Mucosa of descending colon (tissue), 3 donors: Measurements from ENCODE around the gene ADCY7. TPM values are rescaled to one million over a fixed set of nuclear protein-coding genes. Genes with fewer than 3 reads are reported as not detected.
A peak's percentile ranks its signal among the peaks of the same experiment; 100 is the strongest.

ENCODE experiments used
- ATAC-seq: fragments of 200-7000 bp; cut with Tn5 transposase; one replicate; pipeline ENCODE4 v1.9.1; 2020; ENCODE audit warnings: mild to moderate bottlenecking, moderate library complexity
- DNase-seq, 3 donors: peaks; one replicate each; pipeline ENCODE4 v3.0.0-alpha.2; 2020
- H3K36me3 ChIP-seq: fragments of 200-600 bp; one replicate; pipeline ENCODE4 v1.8.0; 2021; ENCODE audit warnings: low read depth, mild to moderate bottlenecking
- H3K4me1 ChIP-seq: fragments of 200-600 bp; one replicate; pipeline ENCODE4 v1.8.0; 2021; ENCODE audit warnings: low read depth, mild to moderate bottlenecking
- H3K4me3 ChIP-seq: fragments of 200-600 bp; one replicate; pipeline ENCODE4 v1.8.0; 2021; ENCODE audit warnings: mild to moderate bottlenecking
- H3K9me3 ChIP-seq: fragments of 200-600 bp; one replicate; pipeline ENCODE4 v1.8.0; 2021; ENCODE audit warnings: mild to moderate bottlenecking
- intact Hi-C, 2 donors: fragments of 100-400 bp; cut with DNase I in 1 of 2; cut with micrococcal nuclease in 1 of 2; formaldehyde crosslinking; loops; one replicate each; pipeline versions ENCODE4 v1.11.0 to v1.11.1; 2022; cut with DNase I, micrococcal nuclease
- total RNA-seq, 3 donors: library from RNA; stranded (reverse); fragmentation: NEBNext Ultra II Directional in 2 of 3; extraction: Animal tissue kit (Norgen Biotek cat#: 25700) in 2 of 3; gene quantifications; one replicate each; pipeline versions ENCODE4 v1.2.1 to v1.2.4, GENCODE V29; 2021 to 2023
- TF ChIP-seq, protein P1 (sequence below): fragments of 200-600 bp; IDR thresholded peaks from one replicate; pipeline ENCODE4 v1.8.0; 2022; ENCODE audit warnings: antibody characterized with exemption, mild to moderate bottlenecking
- donor health status: DM: no; HTN: no; CAD: no; lungs with moderate emphysema.
- donor health status: DM: no; HTN: no; CAD: no.
- donor health status: DM: no; HTN: yes; CAD: no.

The ADCY7 gene
- total RNA-seq, 3 donors from 2014 or later = 12.4 to 25.0 (median 22.7) TPM

DNA sequence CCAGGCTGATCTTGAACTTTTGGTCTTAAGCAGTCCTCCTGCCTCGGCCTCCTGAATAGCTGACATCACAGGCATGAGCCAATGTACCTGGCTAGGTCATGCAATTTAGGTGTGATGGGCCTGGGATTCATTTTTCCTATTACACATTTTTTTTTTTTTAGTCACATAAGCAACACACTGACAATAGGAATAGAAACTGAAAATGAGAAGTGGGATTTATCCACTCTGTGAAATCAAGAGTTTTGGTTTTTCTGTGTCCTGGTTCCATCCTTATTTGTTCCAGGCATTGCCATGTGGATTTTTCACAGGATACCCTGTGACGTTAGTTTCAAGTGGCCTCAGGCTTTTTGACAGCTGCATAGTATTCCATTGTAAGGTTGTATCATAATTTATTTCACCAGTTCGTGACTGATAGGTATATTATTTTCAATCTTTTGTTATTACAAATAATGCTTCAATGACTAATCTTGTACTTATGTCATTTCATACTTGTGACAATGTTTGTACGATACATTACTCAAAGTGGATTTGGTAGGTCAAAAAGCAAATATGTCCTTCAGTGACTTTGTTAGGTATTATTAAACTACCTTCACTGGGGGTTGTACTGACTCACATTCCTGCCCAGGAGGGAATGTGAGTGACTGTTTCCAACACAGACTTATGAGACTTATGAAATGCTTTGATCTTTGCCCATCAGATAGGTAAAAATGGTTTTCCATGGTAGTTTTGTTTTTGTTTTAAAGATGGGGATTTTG is 10.6 kb downstream of the ADCY7 start:
- Histone ChIP-seq H3K9me3 (no peaks in the 10 kb centered on the region), H3K4me3 (no peak overlapping the region), H3K4me1 (peaks cover 21% of the 10 kb centered on the region), H3K36me3 (no peaks in the 10 kb centered on the region)
- DNase-seq = no peak
- ATAC-seq = no peak
- intact Hi-C loops = no loop called here
- TF ChIP-seq, protein P1, sequence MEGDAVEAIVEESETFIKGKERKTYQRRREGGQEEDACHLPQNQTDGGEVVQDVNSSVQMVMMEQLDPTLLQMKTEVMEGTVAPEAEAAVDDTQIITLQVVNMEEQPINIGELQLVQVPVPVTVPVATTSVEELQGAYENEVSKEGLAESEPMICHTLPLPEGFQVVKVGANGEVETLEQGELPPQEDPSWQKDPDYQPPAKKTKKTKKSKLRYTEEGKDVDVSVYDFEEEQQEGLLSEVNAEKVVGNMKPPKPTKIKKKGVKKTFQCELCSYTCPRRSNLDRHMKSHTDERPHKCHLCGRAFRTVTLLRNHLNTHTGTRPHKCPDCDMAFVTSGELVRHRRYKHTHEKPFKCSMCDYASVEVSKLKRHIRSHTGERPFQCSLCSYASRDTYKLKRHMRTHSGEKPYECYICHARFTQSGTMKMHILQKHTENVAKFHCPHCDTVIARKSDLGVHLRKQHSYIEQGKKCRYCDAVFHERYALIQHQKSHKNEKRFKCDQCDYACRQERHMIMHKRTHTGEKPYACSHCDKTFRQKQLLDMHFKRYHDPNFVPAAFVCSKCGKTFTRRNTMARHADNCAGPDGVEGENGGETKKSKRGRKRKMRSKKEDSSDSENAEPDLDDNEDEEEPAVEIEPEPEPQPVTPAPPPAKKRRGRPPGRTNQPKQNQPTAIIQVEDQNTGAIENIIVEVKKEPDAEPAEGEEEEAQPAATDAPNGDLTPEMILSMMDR = no peak

DNA sequence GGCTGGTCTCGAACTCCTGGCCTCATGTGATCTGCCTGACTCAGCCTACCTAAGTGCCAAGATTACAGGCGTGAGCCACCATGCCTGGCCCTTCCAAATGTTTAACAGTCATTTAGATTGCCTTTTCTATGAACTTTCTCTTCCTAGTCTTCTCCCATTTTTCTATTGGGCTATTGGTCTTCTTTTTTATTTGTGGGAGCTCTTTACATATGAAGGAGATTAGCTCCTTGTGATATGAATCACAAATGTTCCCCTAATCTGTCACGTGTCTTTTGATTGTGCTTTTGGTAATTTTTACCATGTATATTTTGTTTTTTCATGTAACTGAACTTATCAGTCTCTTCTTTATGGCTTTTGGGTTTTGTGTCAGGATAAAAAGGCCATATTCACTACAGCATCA is 11.9 kb downstream of the ADCY7 start:
- H3K4me1 ChIP-seq = peaks cover 23% of the 10 kb centered on the region
- no peak for ATAC-seq
- TF ChIP-seq, protein P1 = no peak

DNA sequence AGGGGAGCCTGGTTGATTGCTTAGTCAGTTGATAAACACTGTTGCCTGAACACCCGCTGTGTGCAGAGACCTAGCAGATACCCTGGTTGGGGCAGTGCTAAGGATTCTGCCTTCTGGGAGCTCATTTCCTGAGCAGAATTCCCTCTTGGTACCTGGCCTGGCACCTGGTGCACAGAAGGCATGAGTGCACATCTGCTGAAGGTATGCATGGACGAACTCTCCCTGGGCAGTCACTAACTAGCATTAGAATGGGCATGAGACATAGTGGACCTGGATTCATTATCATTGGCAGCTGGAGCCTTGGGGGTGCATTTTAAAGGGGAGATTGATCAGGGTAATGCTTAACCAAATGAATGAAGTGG is 13.1 kb downstream of the ADCY7 start:
- peak in 2 of 3 donors; percentile 14 to 17 for DNase-seq
- Histone ChIP-seq H3K4me3 (no peak overlapping the region), H3K36me3 (no peaks in the 10 kb centered on the region), H3K9me3 (no peaks in the 10 kb centered on the region), H3K4me1 (peaks cover 29% of the 10 kb centered on the region)
- ATAC-seq = peak; percentile 2
- intact Hi-C loops = no loop called here
- TF ChIP-seq, protein P1 = no peak

More for the DNA sequence above, 11.9 kb downstream of the ADCY7 start:
- no peak for DNase-seq
- Histone ChIP-seq H3K36me3 (no peaks in the 10 kb centered on the region), H3K4me3 (no peak overlapping the region), H3K9me3 (no peaks in the 10 kb centered on the region)
- intact Hi-C loops = no loop called here

DNA sequence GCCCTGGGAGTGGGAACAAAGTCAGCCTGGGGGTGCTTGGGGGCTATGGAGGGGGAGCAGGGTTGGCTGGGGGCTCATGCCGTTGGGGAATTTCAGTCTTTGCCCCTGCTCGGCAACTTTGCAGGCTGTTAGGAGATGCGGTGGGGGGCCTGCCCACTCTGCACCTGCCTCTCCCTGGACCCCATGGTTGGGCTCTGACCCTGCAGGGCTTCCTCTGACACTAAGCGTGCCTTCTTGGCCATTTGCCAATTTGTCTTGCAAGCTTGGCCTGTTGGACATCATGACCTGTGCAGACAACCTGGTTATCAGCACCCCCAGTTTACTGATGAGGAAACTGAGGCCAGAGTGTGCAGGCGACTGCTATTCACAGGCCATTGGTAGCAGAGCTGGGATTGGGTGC is 14.6 kb downstream of the ADCY7 start:
- DNase-seq (peak in 1 of 3 donors; percentile 44), ATAC-seq (no peak)
- intact Hi-C loops = no loop called here
- Histone ChIP-seq H3K9me3 (no peaks in the 10 kb centered on the region), H3K4me1 (peaks cover 29% of the 10 kb centered on the region), H3K36me3 (no peaks in the 10 kb centered on the region), H3K4me3 (no peak overlapping the region)
- TF ChIP-seq, protein P1 = no peak

DNA sequence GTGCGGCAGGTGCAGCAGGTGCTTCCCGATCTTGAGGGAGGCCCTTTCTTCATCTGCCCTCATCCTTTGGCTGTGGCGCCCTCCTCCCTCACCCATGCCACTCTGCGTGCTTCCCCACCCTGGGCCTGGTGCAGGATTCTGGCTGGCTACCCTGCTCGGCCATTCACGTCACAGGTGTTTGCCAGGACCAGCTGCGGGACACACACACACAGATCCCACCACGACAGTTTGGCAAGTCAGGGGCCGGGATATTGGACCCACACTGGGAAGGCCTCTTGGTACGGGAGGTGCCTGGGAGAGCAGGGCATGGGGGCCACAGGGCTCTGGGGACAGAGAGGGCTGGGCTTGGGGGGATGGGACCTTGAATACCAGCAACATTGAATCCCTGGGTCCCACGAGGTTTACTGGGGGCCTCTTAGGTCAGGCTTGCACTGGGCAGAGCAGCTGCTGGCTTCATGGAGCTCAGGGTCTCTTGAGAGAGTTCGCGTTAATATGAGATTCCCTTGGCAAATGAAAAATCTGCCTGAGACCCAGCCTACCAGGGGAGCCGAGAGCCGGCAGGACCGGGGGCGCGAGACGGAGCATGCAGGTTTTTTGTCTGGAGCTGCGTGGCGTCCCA is 15.1 kb downstream of the ADCY7 start:
- DNase-seq (peak in 2 of 3 donors; percentile 43 to 57), ATAC-seq (peak; percentile 17)
- Histone ChIP-seq H3K4me3 (no peak overlapping the region), H3K36me3 (no peaks in the 10 kb centered on the region), H3K4me1 (peaks cover 29% of the 10 kb centered on the region), H3K9me3 (no peaks in the 10 kb centered on the region)
- intact Hi-C loops = no loop called here
- TF ChIP-seq, protein P1 = no peak
